SK-N-SH (cell line): ENCODE results near the gene TTC9. TPM values are rescaled to one million over a fixed set of nuclear protein-coding genes. Genes with fewer than 3 reads are reported as not detected.

Source experiments
- CTCF ChIA-PET: fragments of 300-600, 350-600 bp; formaldehyde crosslinking; extraction: SDS; loops from one replicate; lab custom pipeline; 2021; lab: Yijun Ruan, JAX
- POLR2A ChIA-PET: fragments of 350-600 bp; sonication (Branson Sonifier 250); formaldehyde crosslinking; extraction: SDS; loops from one replicate; lab custom pipeline; 2020; ENCODE audit warnings: antibody characterized with exemption, inconsistent platforms; lab: Yijun Ruan, JAX
- DNase-seq: peaks from one replicate; pipeline ENCODE4 v3.0.0; 2012
- H2AFZ ChIP-seq: fragments of 200-600 bp; sonication (generic); 2 replicates; pipeline ENCODE4 v1.8.1; 2016; ENCODE audit warnings: antibody characterized with exemption, mild to moderate bottlenecking, low read depth
- H3F3A ChIP-seq: fragments of 200-600 bp; sonication (generic); replicated peaks from 2 replicates; pipeline ENCODE3; 2016; ENCODE audit warnings: antibody characterized with exemption, mild to moderate bottlenecking; ENCODE audit not compliant: insufficient read depth
- H3K27ac ChIP-seq, 2 experiments: fragments of 200-500 bp in 1 of 2; fragments of 200-600 bp in 1 of 2; sonication (Bioruptor generic) in 1 of 2; sonication (generic), shearing (Covaris generic) in 1 of 2; 2 replicates each; pipeline versions ENCODE4 v1.5.1 to v1.6.1; 2014 to 2016; ENCODE audit warnings: low read depth in 2 of 2, inconsistent platforms in 1 of 2, low read length in 1 of 2, mild to moderate bottlenecking in 1 of 2, mixed read lengths in 1 of 2
- H3K27me3 ChIP-seq: fragments of 200-600 bp; sonication (generic), shearing (Covaris generic); 2 replicates; pipeline ENCODE4 v1.6.1; 2016; ENCODE audit warnings: mixed run types; ENCODE audit not compliant: insufficient read depth
- H3K36me3 ChIP-seq, 2 experiments: fragments of 200-500 bp in 1 of 2; fragments of 200-600 bp in 1 of 2; sonication (Bioruptor generic) in 1 of 2; sonication (generic) in 1 of 2; replicated peaks in 1 of 2; 2 replicates each; pipeline versions ENCODE3 to v1.5.1; 2014 to 2016; ENCODE audit warnings: low read length in 1 of 2, mild to moderate bottlenecking in 1 of 2; ENCODE audit not compliant: insufficient read depth in 2 of 2, control insufficient read depth in 1 of 2
- H3K4me1 ChIP-seq, 2 experiments: fragments of 200-500 bp in 1 of 2; fragments of 200-600 bp in 1 of 2; sonication (Bioruptor generic) in 1 of 2; sonication (generic), shearing (Covaris generic) in 1 of 2; 2 replicates each; pipeline versions ENCODE4 v1.5.1 to v1.6.1; 2014 to 2016; ENCODE audit warnings: low read depth in 1 of 2, low read length in 1 of 2, mixed run types in 1 of 2; ENCODE audit not compliant: insufficient read depth in 2 of 2, control insufficient read depth in 1 of 2
- H3K4me2 ChIP-seq: fragments of 200-600 bp; sonication (generic), shearing (Covaris generic); 2 replicates; pipeline ENCODE4 v1.6.1; 2017; ENCODE audit warnings: mixed run types
- H3K4me3 ChIP-seq, 2 experiments: fragments of 200-500 bp in 1 of 2; fragments of 200-600 bp in 1 of 2; sonication (Bioruptor generic) in 1 of 2; sonication (generic), shearing (Covaris generic) in 1 of 2; 2 replicates each; pipeline versions ENCODE4 v1.5.1 to v1.8.1; 2014 to 2016; ENCODE audit warnings: low read depth in 2 of 2, inconsistent platforms in 1 of 2, low read length in 1 of 2, mild to moderate bottlenecking in 1 of 2, mixed read lengths in 1 of 2, moderate library complexity in 1 of 2
- H3K79me2 ChIP-seq: fragments of 200-600 bp; sonication (generic); 2 replicates; pipeline ENCODE4 v1.8.1; 2017; ENCODE audit warnings: mild to moderate bottlenecking; ENCODE audit not compliant: insufficient read depth
- H3K9ac ChIP-seq: fragments of 200-600 bp; sonication (generic); 2 replicates; pipeline ENCODE4 v1.6.1; 2017; ENCODE audit warnings: mixed run types
- H3K9me2 ChIP-seq: fragments of 200-600 bp; sonication (generic); 2 replicates; pipeline ENCODE4 v1.6.1; 2017; ENCODE audit warnings: mixed run types
- H3K9me3 ChIP-seq: fragments of 200-600 bp; sonication (generic); 2 replicates; pipeline ENCODE4 v1.6.1; 2017; ENCODE audit warnings: mixed run types, mild to moderate bottlenecking, moderate library complexity
- H4K20me1 ChIP-seq: fragments of 200-600 bp; sonication (generic); 2 replicates; pipeline ENCODE4 v1.6.1; 2017; ENCODE audit warnings: mild to moderate bottlenecking, mixed run types; ENCODE audit not compliant: insufficient read depth
- ELF1 ChIP-seq: IDR thresholded peaks from 2 replicates; pipeline ENCODE4 v1.4.0; 2012
- EZH2phosphoT487 ChIP-seq: fragments of 200-600 bp; sonication (generic); IDR thresholded peaks from 2 replicates; pipeline ENCODE4 v1.6.1; 2017; ENCODE audit warnings: low read depth, mixed run types, mild to moderate bottlenecking, antibody characterized with exemption, moderate library complexity, borderline replicate concordance
- FOSL2 ChIP-seq: IDR thresholded peaks from 2 replicates; pipeline ENCODE4 v1.4.0; 2012; ENCODE audit warnings: low read depth, mild to moderate bottlenecking, moderate library complexity, borderline replicate concordance
- GATA2 ChIP-seq: sonication (generic); formaldehyde crosslinking; IDR thresholded peaks from 2 replicates; pipeline ENCODE4 v1.5.0; 2020; ENCODE audit warnings: mild to moderate bottlenecking, missing genetic modification reagents
- IRF3 ChIP-seq: fragments of 150-350 bp; IDR thresholded peaks from 2 replicates; pipeline ENCODE4 v1.6.1; 2016; ENCODE audit warnings: mild to moderate bottlenecking, low read depth, low read length
- JUND ChIP-seq: IDR thresholded peaks from 2 replicates; pipeline ENCODE4 v1.4.0; 2012
- MAX ChIP-seq: IDR thresholded peaks from 2 replicates; pipeline ENCODE4 v1.4.0; 2012; ENCODE audit warnings: low read depth
- MEF2A ChIP-seq: IDR thresholded peaks from 2 replicates; pipeline ENCODE4 v1.4.0; 2012; ENCODE audit warnings: low read depth, borderline replicate concordance
- NFIC ChIP-seq: IDR thresholded peaks from 2 replicates; pipeline ENCODE4 v1.4.0; 2012; ENCODE audit warnings: borderline replicate concordance
- NRF1 ChIP-seq: IDR thresholded peaks from 2 replicates; pipeline ENCODE4 v1.6.1; 2012; ENCODE audit warnings: low read depth, mild to moderate bottlenecking, low read length
- POLR2AphosphoS5 ChIP-seq: IDR thresholded peaks from 2 replicates; pipeline ENCODE4 v1.6.1; 2012; ENCODE audit warnings: low read depth, low read length
- RAD21 ChIP-seq: IDR thresholded peaks from 2 replicates; pipeline ENCODE4 v1.6.1; 2012; ENCODE audit warnings: mild to moderate bottlenecking, low read length
- RFX5 ChIP-seq: IDR thresholded peaks from 2 replicates; pipeline ENCODE4 v1.6.1; 2012; ENCODE audit warnings: mild to moderate bottlenecking, improper control_type of control experiment, low read length
- RXRA ChIP-seq: IDR thresholded peaks from 2 replicates; pipeline ENCODE4 v1.4.0; 2012; ENCODE audit warnings: low read depth, mild to moderate bottlenecking, borderline replicate concordance
- SMC3 ChIP-seq: IDR thresholded peaks from 2 replicates; pipeline ENCODE4 v1.6.1; 2012; ENCODE audit warnings: low read depth, low read length, improper control_type of control experiment
- TCF12 ChIP-seq: IDR thresholded peaks from 2 replicates; pipeline ENCODE4 v1.4.0; 2012
- USF1 ChIP-seq: IDR thresholded peaks from 2 replicates; pipeline ENCODE4 v1.4.0; 2012; ENCODE audit warnings: low read depth, borderline replicate concordance
- USF2 ChIP-seq: fragments of 150-350 bp; IDR thresholded peaks from 2 replicates; pipeline ENCODE4 v1.6.1; 2017; ENCODE audit warnings: antibody characterized with exemption, low read length, low read depth, borderline replicate concordance
- ZBTB33 ChIP-seq: IDR thresholded peaks from 2 replicates; pipeline ENCODE4 v1.4.0; 2012; ENCODE audit warnings: low read depth, borderline replicate concordance
- WGBS: methylation state at CpG from one replicate; pipeline ENCODE4 v1.1.6; 2017; ENCODE audit warnings: low lambda C conversion rate; 5-methylcytosine and 5-hydroxymethylcytosine counted together
- polyA plus RNA-seq, 3 experiments: library from polyadenylated mRNA; depleted of rRNA; stranded (reverse); fragments of >200 nt; gene quantifications; 2 replicates each; pipeline ENCODE4 v1.2.3, GENCODE V29; 2012

The TTC9 gene
- polyA plus RNA-seq, 1 of the 3 experiments (the other 2 are of a cell fraction) = 0.33 TPM

- TF ChIP-seq IRF3 = no peak
Measured at GRCh38 chr14:70652871-70653270, 11.2 kb downstream of the TTC9 start (continued).

- H3K4me2 ChIP-seq = no peak overlapping the region
- POLR2A ChIA-PET = no interaction called here
Measured at GRCh38 chr14:70653662-70654061, 11.9 kb downstream of the TTC9 start.

More at GRCh38 chr14:70653662-70654061, 11.9 kb downstream of the TTC9 start:
- H3K4me3 ChIP-seq = no peak overlapping the region
- H3K27me3 ChIP-seq = no peaks in the 10 kb centered on the region; the same call in 1 of the 2 replicates
- no peaks in the 10 kb centered on the region for H3K36me3 ChIP-seq
- no peak for TF ChIP-seq NFIC
- TF ChIP-seq RXRA = no peak
- TF ChIP-seq MAX = no peak
- TF ChIP-seq TCF12 = no peak
- no peak for TF ChIP-seq RAD21
- no peak for TF ChIP-seq MEF2A
- TF ChIP-seq SMC3 = no peak
- no peak for TF ChIP-seq FOSL2
- no peak for TF ChIP-seq GATA2
- TF ChIP-seq NRF1 = no peak
- no peak for TF ChIP-seq ZBTB33
- no peak for TF ChIP-seq IRF3
- no peak for TF ChIP-seq USF1
- TF ChIP-seq POLR2AphosphoS5 = no peak
- TF ChIP-seq ELF1 = no peak
- no peak for TF ChIP-seq USF2
- TF ChIP-seq JUND = no peak
- TF ChIP-seq EZH2phosphoT487 = no peak
- TF ChIP-seq RFX5 = no peak
- H3K9me2 ChIP-seq = no peaks in the 10 kb centered on the region
- no peak for DNase-seq
- H3K79me2 ChIP-seq = no peaks in the 10 kb centered on the region
- H3K4me1 ChIP-seq = no peaks in the 10 kb centered on the region
- H4K20me1 ChIP-seq = no peaks in the 10 kb centered on the region
- no peak overlapping the region for H2AFZ ChIP-seq
- no peak overlapping the region for H3K27ac ChIP-seq
- no peak overlapping the region for H3K9ac ChIP-seq
- 33% methylated on average over 3 of the region's 3 CpGs for WGBS
- no peaks in the 10 kb centered on the region for H3K9me3 ChIP-seq
- CTCF ChIA-PET = no interaction called here
- H3F3A ChIP-seq = no peaks in the 10 kb centered on the region
